Caco-2 (cell line): ENCODE measurements around the gene C6orf132. TPM values are rescaled to one million over a fixed set of nuclear protein-coding genes. Genes with fewer than 3 reads are reported as not detected.

Experiments
- BruUV-seq: library from RNA; stranded (reverse); fragments of 400-500 nt; replicated peaks from 2 replicates; lab custom pipeline; 2021; lab: Mats Ljungman, UMichigan
- CTCF ChIA-PET: fragments of 300-600 bp; sonication (Branson Sonifier 250); formaldehyde crosslinking; loops from one replicate; lab custom pipeline; 2022; ENCODE audit warnings: antibody characterized with exemption; lab: Charles Lee
- POLR2A ChIA-PET: fragments of 300-600 bp; sonication (Branson Sonifier 250); formaldehyde crosslinking; loops from one replicate; lab custom pipeline; 2022; ENCODE audit warnings: antibody characterized with exemption; lab: Charles Lee
- DNase-seq, 2 experiments: peaks; one replicate each; pipeline versions ENCODE4 v3.0.0 to v3.0.0-alpha.2; 2020 to 2022
- H3K27me3 ChIP-seq: replicated peaks from 2 replicates; pipeline ENCODE4 v1.6.0; 2011; ENCODE audit warnings: low read length; ENCODE audit not compliant: control insufficient read depth, insufficient read depth
- H3K36me3 ChIP-seq: 2 replicates; pipeline ENCODE4 v1.5.1; 2011; ENCODE audit warnings: low read length; ENCODE audit not compliant: control insufficient read depth, insufficient read depth
- H3K4me1 ChIP-seq: fragments of 250-450 bp; sonication (Bioruptor Pico); 2 replicates; pipeline ENCODE4 v1.5.1; 2020; ENCODE audit warnings: mild to moderate bottlenecking
- H3K4me3 ChIP-seq: 2 replicates; pipeline ENCODE4 v1.5.1; 2011; ENCODE audit warnings: low read depth, mild to moderate bottlenecking, control low read depth, low read length
- H3K9me3 ChIP-seq: fragments of 250-450 bp; sonication (Bioruptor Pico); 2 replicates; pipeline ENCODE4 v1.5.1; 2020; ENCODE audit warnings: mild to moderate bottlenecking, moderate library complexity
- H3K27ac Mint-ChIP-seq: one replicate; pipeline ENCODE4 v1.8.0; 2022; ENCODE audit warnings: mixed read lengths; ENCODE audit not compliant: unreplicated experiment
- H3K27me3 Mint-ChIP-seq: one replicate; pipeline ENCODE4 v1.8.0; 2022; ENCODE audit warnings: mixed read lengths; ENCODE audit not compliant: insufficient read depth, unreplicated experiment
- H3K36me3 Mint-ChIP-seq: one replicate; pipeline ENCODE4 v1.8.0; 2022; ENCODE audit warnings: mild to moderate bottlenecking, mixed read lengths; ENCODE audit not compliant: insufficient read depth, unreplicated experiment
- H3K4me1 Mint-ChIP-seq: one replicate; pipeline ENCODE4 v1.8.0; 2022; ENCODE audit warnings: low read depth, mixed read lengths; ENCODE audit not compliant: unreplicated experiment
- H3K4me3 Mint-ChIP-seq: one replicate; pipeline ENCODE4 v1.8.0; 2022; ENCODE audit warnings: mild to moderate bottlenecking, moderate library complexity, mixed read lengths; ENCODE audit not compliant: unreplicated experiment
- H3K9me3 Mint-ChIP-seq: one replicate; pipeline ENCODE4 v1.8.0; 2022; ENCODE audit warnings: mixed read lengths; ENCODE audit not compliant: unreplicated experiment
- intact Hi-C: fragments of 100-400 bp; cut with micrococcal nuclease; formaldehyde crosslinking; loops from one replicate; pipeline ENCODE4 v1.10.0; 2022; ENCODE audit not compliant: unreplicated experiment
- total RNA-seq: library from RNA; stranded (reverse); gene quantifications from 2 replicates; pipeline ENCODE4 v1.2.3, GENCODE V29; 2022
- TF ChIP-seq, protein P1 (sequence below), 2 experiments: fragments of 200-600 bp in 1 of 2; IDR thresholded peaks; 1 replicate in 1 of 2; 2 replicates in 1 of 2; pipeline versions ENCODE4 v1.5.1 to v1.8.0; 2011 to 2022; ENCODE audit warnings: antibody characterized with exemption in 1 of 2, control low read depth in 1 of 2, inconsistent platforms in 1 of 2, low read depth in 1 of 2, low read length in 1 of 2, mild to moderate bottlenecking in 1 of 2, moderate library complexity in 1 of 2; ENCODE audit not compliant: insufficient read depth in 1 of 2, severe bottlenecking in 1 of 2, unreplicated experiment in 1 of 2

C6orf132 gene
- total RNA-seq, 1 experiment from 2014 or later = 56.2 TPM

DNA sequence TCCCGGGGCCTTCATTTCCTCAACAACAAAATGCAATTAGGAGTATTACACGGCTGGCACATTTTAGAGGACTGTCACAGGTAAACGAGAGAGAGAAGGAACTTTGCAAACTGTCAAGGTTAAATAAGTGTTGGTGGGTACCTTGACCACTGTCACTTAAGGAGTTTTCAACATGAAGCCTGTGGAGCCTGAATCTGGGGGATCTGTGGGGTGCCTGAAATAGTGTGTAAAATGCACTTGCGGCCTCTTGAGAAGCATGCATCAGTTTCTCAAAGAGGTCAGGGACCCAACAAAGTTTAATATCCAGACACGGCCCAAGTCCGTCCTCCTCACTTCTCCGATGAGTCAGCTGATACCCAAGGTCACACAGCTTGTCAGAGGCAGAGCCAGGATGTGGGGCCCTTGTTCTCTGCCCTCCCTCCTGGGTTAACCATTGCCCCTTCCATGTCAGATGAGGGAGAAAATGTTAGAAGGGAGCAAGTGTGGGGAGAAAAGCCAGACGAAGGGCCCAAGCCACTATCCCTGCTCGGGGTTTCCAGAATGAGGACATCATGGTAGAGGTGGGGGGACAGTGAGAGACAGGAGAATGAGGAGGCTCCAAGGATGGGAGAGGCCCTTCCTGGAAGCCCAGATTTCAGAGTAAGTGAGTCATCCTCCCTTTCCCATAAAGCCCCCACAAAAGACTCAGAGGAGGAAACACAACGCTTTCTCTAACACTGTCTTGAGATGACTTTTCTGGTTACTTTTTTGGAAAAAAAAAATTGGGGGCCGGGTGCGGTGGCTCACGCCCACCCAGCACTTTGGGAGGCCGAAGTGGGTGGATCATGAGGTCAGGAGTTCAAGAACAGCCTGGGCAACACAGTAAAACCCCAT, 42.2 kb downstream of the C6orf132 start:
- Histone ChIP-seq H3K36me3 (no peaks in the 10 kb centered on the region), H3K4me3 (no peak overlapping the region), H3K27me3 (no peaks in the 10 kb centered on the region), H3K4me1 (0 out of 2 replicates have a peak, but pooled peaks cover 8% of the 10 kb centered on the region), H3K9me3 (no peaks in the 10 kb centered on the region)
- no peaks in the 10 kb centered on the region for H3K27me3 Mint-ChIP-seq
- no peak overlapping the region for H3K4me3 Mint-ChIP-seq
- ChIA-PET POLR2A (no interaction called here), CTCF (interaction anchor here (0.6 kb wide), 1 partner anchor 62 kb away, joined by 3 read pairs; no protein-coding TSS in a partner anchor)
- TF ChIP-seq, protein P1, sequence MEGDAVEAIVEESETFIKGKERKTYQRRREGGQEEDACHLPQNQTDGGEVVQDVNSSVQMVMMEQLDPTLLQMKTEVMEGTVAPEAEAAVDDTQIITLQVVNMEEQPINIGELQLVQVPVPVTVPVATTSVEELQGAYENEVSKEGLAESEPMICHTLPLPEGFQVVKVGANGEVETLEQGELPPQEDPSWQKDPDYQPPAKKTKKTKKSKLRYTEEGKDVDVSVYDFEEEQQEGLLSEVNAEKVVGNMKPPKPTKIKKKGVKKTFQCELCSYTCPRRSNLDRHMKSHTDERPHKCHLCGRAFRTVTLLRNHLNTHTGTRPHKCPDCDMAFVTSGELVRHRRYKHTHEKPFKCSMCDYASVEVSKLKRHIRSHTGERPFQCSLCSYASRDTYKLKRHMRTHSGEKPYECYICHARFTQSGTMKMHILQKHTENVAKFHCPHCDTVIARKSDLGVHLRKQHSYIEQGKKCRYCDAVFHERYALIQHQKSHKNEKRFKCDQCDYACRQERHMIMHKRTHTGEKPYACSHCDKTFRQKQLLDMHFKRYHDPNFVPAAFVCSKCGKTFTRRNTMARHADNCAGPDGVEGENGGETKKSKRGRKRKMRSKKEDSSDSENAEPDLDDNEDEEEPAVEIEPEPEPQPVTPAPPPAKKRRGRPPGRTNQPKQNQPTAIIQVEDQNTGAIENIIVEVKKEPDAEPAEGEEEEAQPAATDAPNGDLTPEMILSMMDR (IDR thresholded peaks at IDR 0.05; ENCODE audit: insufficient read depth in 1 of 2, low read depth in 1 of 2, low read length in 1 of 2, severe bottlenecking in 1 of 2, unreplicated experiment in 1 of 2) = no peak
- peaks cover 68% of the 10 kb centered on the region for H3K36me3 Mint-ChIP-seq
- H3K9me3 Mint-ChIP-seq = no peaks in the 10 kb centered on the region
- no TSS peak for BruUV-seq
- intact Hi-C loops = no loop called here
- peaks cover 16% of the 10 kb centered on the region for H3K4me1 Mint-ChIP-seq
- H3K27ac Mint-ChIP-seq = no peak overlapping the region
- no peak for DNase-seq

DNA sequence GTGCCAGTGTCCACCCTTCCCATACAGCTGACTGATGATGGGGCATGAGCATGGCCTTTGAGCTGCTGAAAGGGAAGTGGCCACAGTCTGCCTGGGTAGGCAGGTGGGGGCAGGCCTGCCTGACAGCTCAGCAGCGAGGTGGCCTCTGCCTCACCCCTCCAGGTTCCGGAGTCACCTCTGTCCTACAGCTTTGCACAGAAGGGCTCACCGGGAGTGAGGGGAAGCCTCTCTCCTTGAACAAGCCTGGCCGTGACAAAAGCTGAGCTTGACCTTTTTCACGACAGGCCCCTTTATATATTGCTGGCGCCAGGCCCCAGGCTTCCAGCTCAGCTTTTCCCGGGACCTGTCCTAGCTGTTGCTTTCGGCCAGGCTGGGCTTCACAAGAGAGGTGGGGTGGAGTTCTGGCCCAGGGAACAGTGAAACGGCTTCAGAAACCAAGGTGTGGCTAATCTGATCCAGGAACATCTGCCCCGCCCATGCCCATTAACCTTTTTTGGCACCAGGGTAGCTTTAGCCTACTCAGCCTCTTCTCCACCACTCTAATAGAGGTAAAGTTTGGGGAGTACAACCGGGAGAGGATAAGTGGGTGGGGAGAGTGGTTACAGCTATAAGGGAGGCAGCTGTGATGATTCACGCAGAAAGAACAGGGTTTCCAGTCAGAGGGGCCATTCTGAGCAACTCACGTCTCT, 42.9 kb downstream of the C6orf132 start:
- no peak overlapping the region for H3K4me3 ChIP-seq
- no peak for DNase-seq
- H3K36me3 Mint-ChIP-seq = peaks cover 74% of the 10 kb centered on the region
- peaks cover 16% of the 10 kb centered on the region for H3K4me1 Mint-ChIP-seq
- H3K27me3 ChIP-seq = no peaks in the 10 kb centered on the region
- CTCF ChIA-PET = no interaction called here
- TF ChIP-seq, protein P1 (IDR thresholded peaks at IDR 0.05; ENCODE audit: insufficient read depth in 1 of 2, low read depth in 1 of 2, low read length in 1 of 2, severe bottlenecking in 1 of 2, unreplicated experiment in 1 of 2) = no peak
- H3K27me3 Mint-ChIP-seq = no peaks in the 10 kb centered on the region
- no peaks in the 10 kb centered on the region for H3K9me3 Mint-ChIP-seq
- H3K36me3 ChIP-seq = no peaks in the 10 kb centered on the region
- H3K27ac Mint-ChIP-seq = no peak overlapping the region
- intact Hi-C loops = no loop called here
- H3K4me1 ChIP-seq = 0 out of 2 replicates have a peak, but pooled peaks cover 8% of the 10 kb centered on the region
- no peaks in the 10 kb centered on the region for H3K9me3 ChIP-seq
- no TSS peak for BruUV-seq
- POLR2A ChIA-PET = no interaction called here
- H3K4me3 Mint-ChIP-seq = no peak overlapping the region
